ENCODE data around the gene AEN.
"Not testable (repeated sequence)": the region's sequence is repeated elsewhere in the genome, so short reads cannot be mapped to it uniquely, and the experiment has no call there.

AEN gene

GRCh38 chr15:88636654-88637053 lies 15.5 kb downstream of the AEN start:
- DNase-seq = no peak
- ChIA-PET POLR2A (no interaction called here), CTCF (interaction anchor here (4.7 kb wide), 1 partner anchor 12 kb away, joined by 22 read pairs; no protein-coding TSS in a partner anchor)
- peaks cover 0 to 17% (median 3%) of the 10 kb centered on the region in 4 experiments for H3K36me3 ChIP-seq (ENCODE audit: control insufficient read depth in 4 of 4, insufficient read depth in 4 of 4, low read length in 3 of 4)
- H3K27me3 ChIP-seq (replicated peaks in 2 of 5; ENCODE audit: control insufficient read depth in 4 of 5, insufficient read depth in 5 of 5, low read length in 4 of 5) = no peaks in the 10 kb centered on the region
- H3K9me3 ChIP-seq (ENCODE audit: control extremely low read depth in 1 of 5, control insufficient read depth in 4 of 5, insufficient read depth in 2 of 5, low read depth in 1 of 5, low read length in 4 of 5) = no peaks in the 10 kb centered on the region
- peaks cover 26 to 55% (median 42%) of the 10 kb centered on the region in 4 experiments for H3K4me1 ChIP-seq (ENCODE audit: control extremely low read depth in 1 of 4, control insufficient read depth in 4 of 4, insufficient read depth in 4 of 4, low read length in 3 of 4)
- no peak overlapping the region for H3K4me3 ChIP-seq (ENCODE audit: control insufficient read depth in 1 of 7, extremely low read depth in 1 of 7, insufficient read depth in 4 of 7, low read depth in 2 of 7, low read length in 6 of 7)
- H3K27ac ChIP-seq (ENCODE audit: insufficient read depth in 1 of 2, low read depth in 1 of 2, low read length in 2 of 2, poor library complexity in 1 of 2, severe bottlenecking in 2 of 2) = peak overlapping the region in 1 of 2 experiments; percentile 22
- 100% methylated on average over 4 of the region's 5 CpGs for WGBS (ENCODE audit: insufficient coverage)

GRCh38 chr15:88637436-88637835 lies 16.3 kb downstream of the AEN start:
- Histone ChIP-seq H3K9me3 (ENCODE audit: control extremely low read depth in 1 of 5, control insufficient read depth in 4 of 5, insufficient read depth in 2 of 5, low read depth in 1 of 5, low read length in 4 of 5) (no peaks in the 10 kb centered on the region), H3K4me1 (ENCODE audit: control extremely low read depth in 1 of 4, control insufficient read depth in 4 of 4, insufficient read depth in 4 of 4, low read length in 3 of 4) (peaks cover 26 to 59% (median 46%) of the 10 kb centered on the region in 4 experiments), H3K27me3 (replicated peaks in 2 of 5; ENCODE audit: control insufficient read depth in 4 of 5, insufficient read depth in 5 of 5, low read length in 4 of 5) (no peaks in the 10 kb centered on the region), H3K4me3 (ENCODE audit: control insufficient read depth in 1 of 7, extremely low read depth in 1 of 7, insufficient read depth in 4 of 7, low read depth in 2 of 7, low read length in 6 of 7) (no peak overlapping the region), H3K36me3 (ENCODE audit: control insufficient read depth in 4 of 4, insufficient read depth in 4 of 4, low read length in 3 of 4) (peaks cover 0 to 9% (median 0%) of the 10 kb centered on the region in 4 experiments), H3K27ac (ENCODE audit: insufficient read depth in 1 of 2, low read depth in 1 of 2, low read length in 2 of 2, poor library complexity in 1 of 2, severe bottlenecking in 2 of 2) (peak overlapping the region; percentile 96 to 97)
- WGBS (ENCODE audit: insufficient coverage) = 78% methylated on average over 6 of the region's 7 CpGs
- ChIA-PET CTCF (no interaction called here), POLR2A (interaction anchor here (1.6 kb wide), 1 partner anchor 13 kb away, joined by 7 read pairs; no protein-coding TSS in a partner anchor)
- DNase-seq = no peak

- WGBS (ENCODE audit: insufficient coverage) = 27% methylated on average over 3 of the region's 7 CpGs
- Histone ChIP-seq H3K9me3 (ENCODE audit: control extremely low read depth in 1 of 5, control insufficient read depth in 4 of 5, insufficient read depth in 2 of 5, low read depth in 1 of 5, low read length in 4 of 5) (no peaks in the 10 kb centered on the region), H3K4me1 (ENCODE audit: control extremely low read depth in 1 of 4, control insufficient read depth in 4 of 4, insufficient read depth in 4 of 4, low read length in 3 of 4) (peaks cover 26 to 59% (median 46%) of the 10 kb centered on the region in 4 experiments), H3K4me3 (ENCODE audit: control insufficient read depth in 1 of 7, extremely low read depth in 1 of 7, insufficient read depth in 4 of 7, low read depth in 2 of 7, low read length in 6 of 7) (peak overlapping the region in 5 of 7 experiments; percentile 33 to 74 (median 57)), H3K27ac (ENCODE audit: insufficient read depth in 1 of 2, low read depth in 1 of 2, low read length in 2 of 2, poor library complexity in 1 of 2, severe bottlenecking in 2 of 2) (peak overlapping the region; percentile 96 to 97), H3K36me3 (ENCODE audit: control insufficient read depth in 4 of 4, insufficient read depth in 4 of 4, low read length in 3 of 4) (peaks cover 0 to 8% (median 0%) of the 10 kb centered on the region in 4 experiments), H3K27me3 (replicated peaks in 2 of 5; ENCODE audit: control insufficient read depth in 4 of 5, insufficient read depth in 5 of 5, low read length in 4 of 5) (no peaks in the 10 kb centered on the region)
- DNase-seq = no peak
- ChIA-PET CTCF (interaction anchor here (0.7 to 1.2 kb wide), 7 partner anchors 22 to 260 kb away, joined by 3 to 4 read pairs (median 3); partner anchors contain the start of genes MRPL46 and MRPS11), POLR2A (interaction anchor here (1.0 to 1.6 kb wide), 5 partner anchors 9 to 17 kb away, joined by 3 to 8 read pairs (median 7); partner anchors contain the start of gene AEN)
Measured at GRCh38 chr15:88637841-88638625, 16.9 kb downstream of the AEN start.

GRCh38 chr15:88638626-88639372 lies 17.7 kb downstream of the AEN start, which contains the start of gene ISG20:
TSS of gene ISG20 (plus strand) at chr15:88639016. CDS start at chr15:88639367, 351 bp downstream.
- H3K4me1 ChIP-seq (ENCODE audit: control extremely low read depth in 1 of 4, control insufficient read depth in 4 of 4, insufficient read depth in 4 of 4, low read length in 3 of 4) = peaks cover 26 to 59% (median 46%) of the 10 kb centered on the region in 4 experiments
- POLR2A ChIA-PET = interaction anchor here (0.5 to 1.6 kb wide), 6 partner anchors 8 to 433 kb away, joined by 3 to 8 read pairs (median 6); partner anchors contain the start of gene AEN
- CTCF ChIA-PET = interaction anchor here (0.7 to 1.2 kb wide), 7 partner anchors 16 to 259 kb away, joined by 3 to 5 read pairs (median 3); partner anchors contain the start of genes MRPL46 and MRPS11
- H3K27me3 ChIP-seq (replicated peaks in 2 of 5; ENCODE audit: control insufficient read depth in 4 of 5, insufficient read depth in 5 of 5, low read length in 4 of 5) = no peaks in the 10 kb centered on the region
- under 1% methylated on average over 15 of the region's 27 CpGs for WGBS (ENCODE audit: insufficient coverage)
- no peaks in the 10 kb centered on the region for H3K9me3 ChIP-seq (ENCODE audit: control extremely low read depth in 1 of 5, control insufficient read depth in 4 of 5, insufficient read depth in 2 of 5, low read depth in 1 of 5, low read length in 4 of 5)
- DNase-seq = peak; percentile 99 to 100 (median 100)
- peaks cover 0 to 6% (median 0%) of the 10 kb centered on the region in 4 experiments for H3K36me3 ChIP-seq (ENCODE audit: control insufficient read depth in 4 of 4, insufficient read depth in 4 of 4, low read length in 3 of 4)
- peak within 1 kb of the TSS in 5 of 7 experiments; percentile 33 to 74 (median 58) for H3K4me3 ChIP-seq (ENCODE audit: control insufficient read depth in 1 of 7, extremely low read depth in 1 of 7, insufficient read depth in 4 of 7, low read depth in 2 of 7, low read length in 6 of 7)
- H3K27ac ChIP-seq (ENCODE audit: insufficient read depth in 1 of 2, low read depth in 1 of 2, low read length in 2 of 2, poor library complexity in 1 of 2, severe bottlenecking in 2 of 2) = peak within 1 kb of the TSS; percentile 96 to 97

GRCh38 chr15:88641959-88642452 lies 20.9 kb downstream of the AEN start:
- no peaks in the 10 kb centered on the region for H3K36me3 ChIP-seq (ENCODE audit: control insufficient read depth in 4 of 4, insufficient read depth in 4 of 4, low read length in 3 of 4)
- no peak overlapping the region for H3K4me3 ChIP-seq (ENCODE audit: control insufficient read depth in 1 of 7, extremely low read depth in 1 of 7, insufficient read depth in 4 of 7, low read depth in 2 of 7, low read length in 6 of 7)
- H3K27me3 ChIP-seq (replicated peaks in 2 of 5; ENCODE audit: control insufficient read depth in 4 of 5, insufficient read depth in 5 of 5, low read length in 4 of 5) = no peaks in the 10 kb centered on the region
- DNase-seq = no peak
- H3K4me1 ChIP-seq (ENCODE audit: control extremely low read depth in 1 of 4, control insufficient read depth in 4 of 4, insufficient read depth in 4 of 4, low read length in 3 of 4) = peaks cover 13 to 44% (median 39%) of the 10 kb centered on the region in 4 experiments
- no peak overlapping the region for H3K27ac ChIP-seq (ENCODE audit: insufficient read depth in 1 of 2, low read depth in 1 of 2, low read length in 2 of 2, poor library complexity in 1 of 2, severe bottlenecking in 2 of 2)
- WGBS (ENCODE audit: insufficient coverage) = 93% methylated on average over 7 of the region's 12 CpGs
- ChIA-PET POLR2A (no interaction called here), CTCF (interaction anchor here (0.8 to 2.0 kb wide), 3 partner anchors 10 to 23 kb away, joined by 3 to 5 read pairs (median 4); no protein-coding TSS in a partner anchor)
- H3K9me3 ChIP-seq (ENCODE audit: control extremely low read depth in 1 of 5, control insufficient read depth in 4 of 5, insufficient read depth in 2 of 5, low read depth in 1 of 5, low read length in 4 of 5) = no peaks in the 10 kb centered on the region

GRCh38 chr15:88642514-88642913 lies 21.4 kb downstream of the AEN start:
- CTCF ChIA-PET = interaction anchor here (0.8 to 2.0 kb wide), 3 partner anchors 10 to 22 kb away, joined by 3 to 5 read pairs (median 4); no protein-coding TSS in a partner anchor
- WGBS (ENCODE audit: insufficient coverage) = 99% methylated on average over 11 of the region's 11 CpGs
- H3K36me3 ChIP-seq (ENCODE audit: control insufficient read depth in 4 of 4, insufficient read depth in 4 of 4, low read length in 3 of 4); H3K4me3 ChIP-seq (ENCODE audit: control insufficient read depth in 1 of 7, extremely low read depth in 1 of 7, insufficient read depth in 4 of 7, low read depth in 2 of 7, low read length in 6 of 7); H3K27me3 ChIP-seq (replicated peaks in 2 of 5; ENCODE audit: control insufficient read depth in 4 of 5, insufficient read depth in 5 of 5, low read length in 4 of 5); H3K27ac ChIP-seq (ENCODE audit: insufficient read depth in 1 of 2, low read depth in 1 of 2, low read length in 2 of 2, poor library complexity in 1 of 2, severe bottlenecking in 2 of 2); DNase-seq; POLR2A ChIA-PET; H3K9me3 ChIP-seq (ENCODE audit: control extremely low read depth in 1 of 5, control insufficient read depth in 4 of 5, insufficient read depth in 2 of 5, low read depth in 1 of 5, low read length in 4 of 5): not testable (repeated sequence)
- H3K4me1 ChIP-seq (ENCODE audit: control extremely low read depth in 1 of 4, control insufficient read depth in 4 of 4, insufficient read depth in 4 of 4, low read length in 3 of 4) = peaks cover 13 to 41% (median 38%) of the 10 kb centered on the region in 4 experiments
